G401 (cell line): ENCODE results near the gene LCE2B. TPM values are rescaled to one million over a fixed set of nuclear protein-coding genes. Genes with fewer than 3 reads are reported as not detected.

ENCODE experiments used
- DNase-seq: peaks from one replicate; pipeline ENCODE4 v3.0.0-alpha.2; 2015; ENCODE audit warnings: low spot score
- in situ Hi-C: cut with HindIII; loops from 2 replicates; pipeline ENCODE4 v1.10.0; 2016; ENCODE audit warnings: low sequenced_read_pairs, mixed read lengths
- total RNA-seq: library from RNA; depleted of rRNA; stranded (reverse); fragments of >200 nt; shearing (Covaris generic); gene quantifications from 2 replicates; pipeline ENCODE4 v1.2.3, GENCODE V29; 2014; rRNA removed

Gene LCE2B
- total RNA-seq, 1 experiment from 2014 or later = not detected

GRCh38 chr1:152718238-152718637 lies 32.3 kb downstream of the LCE2B start:
- DNase-seq = no peak
- in situ Hi-C loops = no loop called here

DNA sequence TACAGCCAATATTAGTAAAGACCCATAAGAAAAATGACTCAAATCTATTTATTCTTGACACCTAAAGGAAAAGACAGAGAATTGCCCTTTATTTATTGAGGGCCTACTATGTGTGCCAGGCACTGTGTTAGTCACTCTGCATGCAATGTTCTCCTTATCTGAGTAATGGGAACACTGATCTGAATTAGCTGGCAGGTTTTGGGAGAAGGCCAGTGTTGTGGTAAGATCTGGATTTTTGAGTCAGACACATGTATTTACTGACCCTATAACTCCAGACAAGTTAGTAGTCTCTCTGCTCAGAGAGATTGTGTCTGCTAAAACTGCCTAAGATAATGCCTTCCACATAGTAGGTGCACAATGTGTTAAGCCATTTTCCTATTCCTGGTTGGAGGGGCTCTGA lies 39.3 kb downstream of the LCE2B start:
- no peak for DNase-seq
- in situ Hi-C loops = no loop called here

- in situ Hi-C loops = no loop called here
- DNase-seq = no peak
These were observed 43.1 kb downstream of the LCE2B start for GRCh38 chr1:152728986-152729385.

DNA sequence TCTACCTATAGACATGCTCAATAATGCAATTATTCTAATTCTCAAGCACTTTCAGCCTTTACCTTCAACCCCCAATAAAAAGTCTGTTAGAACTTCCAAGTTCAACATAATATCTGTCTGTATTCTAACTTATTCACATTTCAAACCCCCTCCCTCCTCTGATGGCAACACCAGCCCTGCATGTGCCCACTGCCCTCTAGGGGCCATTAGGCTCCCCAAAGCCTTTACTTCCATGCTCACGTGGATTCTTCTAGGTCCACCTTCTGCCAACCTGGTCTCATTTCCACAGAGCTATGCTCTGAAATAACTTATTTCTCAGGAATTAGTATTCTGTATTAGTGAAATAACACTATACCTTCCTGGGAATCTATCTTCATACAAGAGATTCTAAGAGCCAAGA lies 49.7 kb downstream of the LCE2B start:
- DNase-seq = no peak
- in situ Hi-C loops = no loop called here

Other genes starting within 250 kb of the LCE2B start
- not detected in 2 replicates for gene LCE5A, start 175.3 kb upstream of the LCE2B start, total RNA-seq
- not detected in 2 replicates for gene CRCT1, start 171.6 kb upstream of the LCE2B start, total RNA-seq
- not detected in 2 replicates for gene LCE3E, start 119.3 kb upstream of the LCE2B start, total RNA-seq
- gene LCE3D, start 105.6 kb upstream of the LCE2B start, total RNA-seq = not detected in 2 replicates
- not detected in 2 replicates for gene LCE3C, start 85.9 kb upstream of the LCE2B start, total RNA-seq
- gene LCE3B, start 72.3 kb upstream of the LCE2B start, total RNA-seq = not detected in 2 replicates
- gene LCE3A, start 63.0 kb upstream of the LCE2B start, total RNA-seq = not detected in 2 replicates
- gene LCE2D, start 22.7 kb upstream of the LCE2B start, total RNA-seq = not detected in 2 replicates
- gene LCE2C, start 10.8 kb upstream of the LCE2B start, total RNA-seq = not detected in 2 replicates
- gene LCE2A, start 12.2 kb downstream of the LCE2B start, total RNA-seq = not detected in 2 replicates
- gene LCE4A, start 22.0 kb downstream of the LCE2B start, total RNA-seq = not detected in 2 replicates
- gene KPRP, start 71.9 kb downstream of the LCE2B start, total RNA-seq = not detected in 2 replicates
- not detected in 2 replicates for gene LCE1F, start 89.0 kb downstream of the LCE2B start, total RNA-seq
- gene LCE1E, start 100.1 kb downstream of the LCE2B start, total RNA-seq = not detected in 2 replicates
- not detected in 2 replicates for gene LCE1D, start 110.6 kb downstream of the LCE2B start, total RNA-seq
- gene LCE1C, start 120.5 kb downstream of the LCE2B start, total RNA-seq = not detected in 2 replicates
- not detected in 2 replicates for gene LCE1B, start 125.8 kb downstream of the LCE2B start, total RNA-seq
- gene LCE1A, start 141.3 kb downstream of the LCE2B start, total RNA-seq = not detected in 2 replicates
- not detected in 2 replicates for gene LCE6A, start 156.7 kb downstream of the LCE2B start, total RNA-seq
- gene LCE7A, start 173.9 kb downstream of the LCE2B start, total RNA-seq = not detected in 2 replicates
- gene SMCP, start 192.2 kb downstream of the LCE2B start, total RNA-seq = not detected in 2 replicates
- gene IVL, start 222.4 kb downstream of the LCE2B start, total RNA-seq = not detected in 2 replicates